Osteoblast (primary cell): ENCODE data around the gene ZNF740. TPM values are rescaled to one million over a fixed set of nuclear protein-coding genes. Genes with fewer than 3 reads are reported as not detected.
A peak's percentile ranks its signal among the peaks of the same experiment; 100 is the strongest.

Experiments
- DNase-seq: peaks from one replicate; pipeline ENCODE4 v3.0.0; 2011; ENCODE audit warnings: low spot score, mixed read lengths; ENCODE audit not compliant: insufficient read length; ENCODE audit errors: missing footprints
- H2AFZ ChIP-seq: 2 replicates; pipeline ENCODE4 v1.6.0; 2011; ENCODE audit warnings: mild to moderate bottlenecking, low read length
- H3K27ac ChIP-seq: 2 replicates; pipeline ENCODE4 v1.5.1; 2011; ENCODE audit warnings: mild to moderate bottlenecking, low read depth, low read length, moderate library complexity
- H3K27me3 ChIP-seq: 2 replicates; pipeline ENCODE4 v1.6.0; 2012; ENCODE audit warnings: mild to moderate bottlenecking, control low read depth, inconsistent platforms, low read length, moderate library complexity; ENCODE audit not compliant: insufficient read depth
- H3K36me3 ChIP-seq: 2 replicates; pipeline ENCODE4 v1.5.1; 2011; ENCODE audit warnings: mild to moderate bottlenecking, low read length, control low read depth, moderate library complexity; ENCODE audit not compliant: insufficient read depth
- H3K4me1 ChIP-seq: 2 replicates; pipeline ENCODE4 v1.5.1; 2011; ENCODE audit warnings: mild to moderate bottlenecking, low read length, control low read depth, moderate library complexity; ENCODE audit not compliant: insufficient read depth
- H3K4me2 ChIP-seq: 2 replicates; pipeline ENCODE4 v1.6.0; 2011; ENCODE audit warnings: mild to moderate bottlenecking, low read length; ENCODE audit not compliant: insufficient read depth
- H3K4me3 ChIP-seq: fragments of 200-600 bp; sonication (generic); 3 replicates; pipeline ENCODE4 v1.5.1; 2012; ENCODE audit warnings: mild to moderate bottlenecking, low read length, inconsistent platforms; ENCODE audit not compliant: insufficient read depth
- H3K79me2 ChIP-seq: 2 replicates; pipeline ENCODE4 v1.6.0; 2012; ENCODE audit warnings: mild to moderate bottlenecking, low read length, control low read depth, inconsistent platforms; ENCODE audit not compliant: insufficient read depth
- H3K9me3 ChIP-seq: 2 replicates; pipeline ENCODE4 v1.5.1; 2011; ENCODE audit warnings: low read depth, low read length, control low read depth
- H4K20me1 ChIP-seq: 2 replicates; pipeline ENCODE4 v1.6.0; 2012; ENCODE audit warnings: mild to moderate bottlenecking, low read length, control low read depth; ENCODE audit not compliant: insufficient read depth
- CTCF ChIP-seq: IDR thresholded peaks from 2 replicates; pipeline ENCODE4 v1.5.1; 2011; ENCODE audit warnings: mild to moderate bottlenecking, low read depth, low read length, moderate library complexity; ENCODE audit errors: extremely low read depth
- total RNA-seq: library from RNA; depleted of rRNA; stranded (reverse); fragments of >200 nt; gene quantifications from 2 replicates; pipeline ENCODE4 v1.2.3, GENCODE V29; 2012

ZNF740 gene
- total RNA-seq, 1 donor: 19.5 TPM

- peaks cover 56% of the 10 kb centered on the region for H3K79me2 ChIP-seq
- peaks cover 31% of the 10 kb centered on the region for H3K36me3 ChIP-seq
- peak overlapping the region; percentile 60 for H2AFZ ChIP-seq
- peak overlapping the region; percentile 89 for H3K4me3 ChIP-seq
- peak overlapping the region; percentile 99 for H3K4me2 ChIP-seq
- H3K27me3 ChIP-seq: no peaks in the 10 kb centered on the region
- no peaks in the 10 kb centered on the region for H3K9me3 ChIP-seq
- TF ChIP-seq CTCF: no peak
- peaks cover 45% of the 10 kb centered on the region for H3K4me1 ChIP-seq
- peak; percentile 93 for DNase-seq
- H3K27ac ChIP-seq: peak overlapping the region; percentile 83
- peaks cover 5% of the 10 kb centered on the region for H4K20me1 ChIP-seq
Measured at GRCh38 chr12:53217051-53217930, 36.8 kb downstream of the ZNF740 start.

DNA sequence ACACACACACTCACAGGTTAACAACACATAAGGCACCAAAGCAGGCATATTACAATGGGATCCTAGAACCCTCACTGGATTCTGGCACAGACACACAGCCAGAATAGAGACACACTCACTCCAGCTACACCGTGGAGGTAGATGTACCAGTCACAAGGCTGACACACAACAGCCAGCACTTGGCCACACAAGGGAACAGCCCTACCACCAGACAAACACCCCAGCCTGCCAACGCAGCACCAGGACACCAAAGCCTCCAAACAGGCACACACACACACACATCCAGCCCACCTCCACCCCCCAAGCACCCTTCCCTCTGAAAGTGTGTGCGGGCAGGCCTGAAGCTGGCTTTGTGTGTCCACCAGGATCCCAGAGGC is 37.4 kb downstream of the ZNF740 start:
- H2AFZ ChIP-seq: peak overlapping the region; percentile 60
- peaks cover 50% of the 10 kb centered on the region for H3K4me1 ChIP-seq
- peaks cover 5% of the 10 kb centered on the region for H4K20me1 ChIP-seq
- TF ChIP-seq CTCF: no peak
- peak overlapping the region; percentile 83 for H3K27ac ChIP-seq
- peaks cover 56% of the 10 kb centered on the region for H3K79me2 ChIP-seq
- H3K36me3 ChIP-seq: peaks cover 25% of the 10 kb centered on the region
- H3K4me2 ChIP-seq: peak overlapping the region; percentile 99
- no peaks in the 10 kb centered on the region for H3K9me3 ChIP-seq
- H3K27me3 ChIP-seq: no peaks in the 10 kb centered on the region
- peak; percentile 94 for DNase-seq
- H3K4me3 ChIP-seq: peak overlapping the region; percentile 89

GRCh38 chr12:53218551-53219291 is 38.2 kb downstream of the ZNF740 start:
- Histone ChIP-seq H3K36me3 (peaks cover 17% of the 10 kb centered on the region), H3K9me3 (no peaks in the 10 kb centered on the region), H3K79me2 (peaks cover 54% of the 10 kb centered on the region), H4K20me1 (peaks cover 5% of the 10 kb centered on the region), H3K4me2 (peak overlapping the region; percentile 99), H2AFZ (no peak overlapping the region), H3K27ac (peak overlapping the region; percentile 93), H3K27me3 (no peaks in the 10 kb centered on the region), H3K4me3 (peak overlapping the region; percentile 89), H3K4me1 (peaks cover 55% of the 10 kb centered on the region)
- TF ChIP-seq CTCF: no peak
- DNase-seq: peak; percentile 96
